Muscle of leg (tissue), 11 donors: ENCODE measurements around the gene POM121L2. TPM values are rescaled to one million over a fixed set of nuclear protein-coding genes. Genes with fewer than 3 reads are reported as not detected.
"Not testable (repeated sequence)": the region's sequence is repeated elsewhere in the genome, so short reads cannot be mapped to it uniquely, and the experiment has no call there.

ENCODE experiments used
- DNase-seq: peaks from one replicate; pipeline ENCODE4 v3.0.0; 2013
- H3K27ac ChIP-seq: one replicate; pipeline ENCODE4 v1.5.1; 2013; ENCODE audit warnings: mild to moderate bottlenecking, low read length, control low read depth
- H3K27me3 ChIP-seq: one replicate; pipeline ENCODE4 v1.6.1; 2013; ENCODE audit warnings: low read length; ENCODE audit not compliant: control insufficient read depth, insufficient read depth
- H3K36me3 ChIP-seq: one replicate; pipeline ENCODE4 v1.6.1; 2013; ENCODE audit warnings: low read length; ENCODE audit not compliant: control insufficient read depth, insufficient read depth
- H3K4me1 ChIP-seq: one replicate; pipeline ENCODE4 v1.6.1; 2013; ENCODE audit warnings: low read length; ENCODE audit not compliant: control insufficient read depth, insufficient read depth
- H3K4me3 ChIP-seq: one replicate; pipeline ENCODE4 v1.5.1; 2013; ENCODE audit warnings: low read length, control low read depth
- H3K9me3 ChIP-seq: replicated peaks from 2 replicates; pipeline ENCODE4 v1.6.1; 2013; ENCODE audit warnings: low read depth, low read length; ENCODE audit not compliant: control insufficient read depth
- WGBS: methylation state at CpG from one replicate; pipeline ENCODE4 v1.1.5; 2013; ENCODE audit warnings: missing lambda C conversion rate; ENCODE audit not compliant: insufficient coverage; 5-methylcytosine and 5-hydroxymethylcytosine counted together
- polyA plus RNA-seq, 8 donors: library from polyadenylated mRNA; unstranded; fragments of 120-200 nt; gene quantifications; one replicate each; pipeline versions ENCODE4 v1.2.1 to v1.2.3, GENCODE V29; 2013; ENCODE audit warnings: inconsistent platforms in 1 of 8, low replicate concordance in 1 of 8; ENCODE audit not compliant: insufficient read length in 8 of 8, insufficient read depth in 1 of 8
- total RNA-seq: library from RNA; stranded (reverse); fragments of 120-200 nt; gene quantifications from one replicate; pipeline ENCODE4 v1.2.4, GENCODE V29; 2013

The POM121L2 gene
- total and polyA plus RNA-seq, 9 donors: not detected

DNA sequence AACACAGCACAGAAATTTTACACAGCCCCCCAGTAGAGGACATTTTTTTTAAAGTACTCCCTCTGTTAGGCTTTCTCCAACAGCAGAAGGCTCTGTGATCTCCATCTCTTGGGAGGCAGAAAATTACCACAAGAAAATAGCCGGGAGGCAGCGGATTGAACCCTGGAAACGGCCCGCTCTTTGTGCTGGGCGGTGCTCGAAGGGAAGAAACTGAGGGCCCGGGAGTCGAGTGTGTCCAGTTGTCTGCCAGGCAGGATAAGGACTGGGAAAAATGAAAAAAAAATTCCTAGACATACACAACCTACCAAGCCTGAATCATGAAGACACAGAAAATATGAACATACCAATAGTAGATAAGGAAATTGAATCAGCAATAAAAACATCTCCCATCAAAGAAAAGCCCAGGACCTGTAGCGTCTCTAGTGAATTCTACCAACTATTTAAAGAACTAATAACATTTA, 31.5 kb downstream of the POM121L2 start:
- H3K36me3 ChIP-seq: no peaks in the 10 kb centered on the region
- H3K9me3 ChIP-seq: no peaks in the 10 kb centered on the region
- H3K27me3 ChIP-seq: peaks cover 69% of the 10 kb centered on the region
- no peak for DNase-seq
- WGBS: 3% methylated on average over 5 of the region's 9 CpGs
- no peak overlapping the region for H3K4me3 ChIP-seq
- no peak overlapping the region for H3K27ac ChIP-seq
- peaks cover 6% of the 10 kb centered on the region for H3K4me1 ChIP-seq

DNA sequence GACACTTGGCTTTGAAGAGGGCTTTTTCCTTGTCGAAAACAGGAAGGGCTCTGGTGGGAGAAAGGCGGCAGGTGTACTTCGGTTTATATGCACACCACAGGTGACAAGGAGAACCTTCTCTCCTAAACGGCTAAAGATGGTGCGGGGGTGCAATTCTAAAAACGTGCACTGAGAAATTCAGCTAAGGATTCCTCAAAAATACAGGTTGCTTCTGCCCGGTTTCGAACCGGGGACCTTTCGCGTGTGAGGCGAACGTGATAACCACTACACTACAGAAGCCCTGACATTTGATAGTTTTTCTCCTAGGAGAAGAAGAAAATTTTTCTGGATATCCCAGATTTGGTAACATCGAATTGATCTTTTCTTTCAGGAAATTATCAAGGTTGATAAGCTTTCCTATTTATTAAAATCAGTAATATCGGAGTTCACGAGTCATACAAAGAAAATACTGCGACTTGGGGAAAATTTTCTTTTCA, 32.0 kb downstream of the POM121L2 start:
- no peak overlapping the region for H3K4me3 ChIP-seq
- no peaks in the 10 kb centered on the region for H3K36me3 ChIP-seq
- H3K4me1 ChIP-seq: peaks cover 6% of the 10 kb centered on the region
- no peak overlapping the region for H3K27ac ChIP-seq
- DNase-seq: peak; percentile 37
- H3K9me3 ChIP-seq: no peaks in the 10 kb centered on the region
- 20% methylated on average over 1 of the region's 17 CpGs for WGBS
- H3K27me3 ChIP-seq: peaks cover 68% of the 10 kb centered on the region

DNA sequence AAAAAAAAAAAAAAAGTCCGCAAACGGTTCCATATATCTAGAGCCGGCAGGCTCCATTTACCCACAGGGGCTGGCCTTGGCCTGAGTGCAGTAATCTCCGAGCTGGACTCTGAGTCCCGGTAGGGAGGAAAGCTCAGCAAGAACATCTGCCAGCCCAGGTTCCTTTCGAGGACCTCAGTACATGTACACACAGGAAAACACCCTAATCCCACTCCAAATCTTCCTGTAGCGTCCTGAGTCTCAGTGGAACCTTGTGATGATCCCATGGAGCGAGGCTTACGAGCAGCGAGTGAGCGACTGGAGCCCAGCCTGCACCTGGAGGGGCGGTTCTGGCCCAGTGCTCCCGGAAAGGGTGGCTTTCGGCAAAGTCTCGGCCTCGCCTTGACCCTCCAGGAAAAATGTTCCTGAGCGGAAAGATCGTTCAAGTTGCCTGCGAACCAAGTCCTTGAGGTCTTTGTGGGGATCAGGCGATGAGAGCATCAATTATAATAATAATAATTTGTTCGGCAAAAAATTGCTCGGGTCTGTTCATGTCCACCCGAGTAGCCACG, 32.5 kb downstream of the POM121L2 start:
- Histone ChIP-seq H3K27me3 (peaks cover 70% of the 10 kb centered on the region), H3K4me1 (peaks cover 6% of the 10 kb centered on the region), H3K27ac (no peak overlapping the region), H3K9me3 (no peaks in the 10 kb centered on the region), H3K4me3 (no peak overlapping the region), H3K36me3 (no peaks in the 10 kb centered on the region)
- no peak for DNase-seq
- 2% methylated on average over 17 of the region's 24 CpGs for WGBS

DNA sequence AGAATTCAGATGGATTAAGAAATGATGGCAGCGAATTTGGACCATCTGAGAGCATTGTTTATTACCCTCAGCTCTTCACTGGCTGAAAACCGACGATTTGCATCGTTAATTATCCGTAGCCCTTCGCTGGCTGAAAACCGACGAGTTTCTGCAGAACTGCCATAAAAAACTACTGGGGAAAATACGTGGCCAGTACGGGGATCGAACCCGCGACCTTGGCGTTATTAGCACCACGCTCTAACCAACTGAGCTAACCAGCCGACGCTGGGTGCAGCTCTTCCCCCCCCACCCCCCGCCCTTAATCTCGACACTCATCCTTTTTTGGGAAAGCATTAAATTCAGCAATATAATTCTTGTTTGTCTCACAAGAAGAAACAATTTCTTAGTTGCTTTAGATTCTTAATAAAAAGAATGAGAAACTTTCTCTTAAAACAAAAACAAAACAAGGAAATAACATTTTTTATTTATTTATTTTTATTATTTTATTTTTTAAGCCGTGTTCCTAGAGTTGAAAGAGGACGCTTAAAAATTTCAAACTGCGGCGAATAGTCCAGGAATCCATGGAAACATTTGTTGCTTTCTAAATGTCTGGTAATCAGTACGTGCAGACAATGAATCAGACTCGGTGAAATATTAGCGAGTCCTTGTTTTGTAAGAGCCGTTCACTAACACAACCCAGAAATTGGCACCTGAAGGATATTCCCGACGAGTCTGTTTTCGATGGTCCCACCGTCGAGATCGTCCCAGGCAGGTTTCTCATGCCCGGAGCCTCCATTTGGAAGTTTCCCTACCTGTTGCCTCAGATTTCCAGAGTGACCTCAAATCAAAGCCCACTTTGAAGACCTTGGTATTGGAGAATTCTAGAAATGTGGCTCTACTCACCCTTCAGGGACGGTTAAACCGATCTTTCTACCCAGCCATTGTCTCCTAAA, 36.8 kb downstream of the POM121L2 start:
- Histone ChIP-seq H3K36me3 (no peaks in the 10 kb centered on the region), H3K4me3 (no peak overlapping the region), H3K27ac (no peak overlapping the region), H3K4me1 (peaks cover 6% of the 10 kb centered on the region), H3K9me3 (no peaks in the 10 kb centered on the region), H3K27me3 (peaks cover 58% of the 10 kb centered on the region)
- 15% methylated on average over 22 of the region's 36 CpGs for WGBS
- DNase-seq: no peak

DNA sequence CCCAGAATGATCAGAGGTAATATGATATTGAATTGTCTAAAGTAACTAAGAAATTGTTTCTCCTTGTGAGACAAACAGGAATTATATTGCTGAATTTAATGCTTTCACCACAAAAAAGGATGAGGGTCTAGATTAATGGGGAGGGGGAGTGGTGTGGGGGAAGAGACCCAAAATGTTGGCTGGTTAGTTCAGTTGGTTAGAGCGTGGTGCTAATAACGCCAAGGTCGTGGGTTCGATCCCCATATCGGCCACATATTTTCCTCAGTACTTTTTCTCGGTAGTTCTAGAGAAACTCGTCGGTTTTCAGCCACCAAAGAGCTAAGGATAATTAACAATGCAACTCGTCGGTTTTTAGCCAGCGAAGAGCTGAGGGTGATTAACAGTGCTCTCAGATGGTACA, 38.3 kb downstream of the POM121L2 start:
- Histone ChIP-seq H3K27ac (no peak overlapping the region), H3K27me3 (peaks cover 50% of the 10 kb centered on the region), H3K4me1 (no peaks in the 10 kb centered on the region), H3K36me3 (no peaks in the 10 kb centered on the region), H3K9me3 (no peaks in the 10 kb centered on the region), H3K4me3 (no peak overlapping the region)
- WGBS: 62% methylated on average over 9 of the region's 11 CpGs
- no peak for DNase-seq

DNA sequence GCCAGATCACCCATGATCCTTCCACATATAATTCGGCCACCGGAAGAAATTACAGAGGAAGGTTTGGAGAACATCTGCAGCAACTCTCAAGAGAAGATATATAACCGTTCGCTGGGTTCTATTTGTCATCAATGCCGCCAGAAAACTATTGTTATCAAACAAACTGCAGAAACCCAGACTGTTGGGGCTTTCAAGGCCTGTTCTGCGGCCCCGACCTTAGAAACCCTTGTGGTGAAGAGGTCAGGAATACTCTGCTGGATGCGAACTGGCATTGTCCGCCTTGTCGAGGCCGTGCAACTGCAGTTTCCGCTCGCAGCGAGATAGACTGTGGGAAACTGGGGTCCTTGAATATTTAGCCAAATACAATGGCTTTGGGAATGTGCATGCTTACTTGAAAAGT, 43.3 kb downstream of the POM121L2 start:
- Histone ChIP-seq H3K27me3 (peaks cover 45% of the 10 kb centered on the region), H3K9me3 (no peaks in the 10 kb centered on the region), H3K4me3 (no peak overlapping the region), H3K27ac (no peak overlapping the region), H3K36me3 (no peaks in the 10 kb centered on the region), H3K4me1 (no peaks in the 10 kb centered on the region)
- 77% methylated on average over 9 of the region's 14 CpGs for WGBS
- no peak for DNase-seq

DNA sequence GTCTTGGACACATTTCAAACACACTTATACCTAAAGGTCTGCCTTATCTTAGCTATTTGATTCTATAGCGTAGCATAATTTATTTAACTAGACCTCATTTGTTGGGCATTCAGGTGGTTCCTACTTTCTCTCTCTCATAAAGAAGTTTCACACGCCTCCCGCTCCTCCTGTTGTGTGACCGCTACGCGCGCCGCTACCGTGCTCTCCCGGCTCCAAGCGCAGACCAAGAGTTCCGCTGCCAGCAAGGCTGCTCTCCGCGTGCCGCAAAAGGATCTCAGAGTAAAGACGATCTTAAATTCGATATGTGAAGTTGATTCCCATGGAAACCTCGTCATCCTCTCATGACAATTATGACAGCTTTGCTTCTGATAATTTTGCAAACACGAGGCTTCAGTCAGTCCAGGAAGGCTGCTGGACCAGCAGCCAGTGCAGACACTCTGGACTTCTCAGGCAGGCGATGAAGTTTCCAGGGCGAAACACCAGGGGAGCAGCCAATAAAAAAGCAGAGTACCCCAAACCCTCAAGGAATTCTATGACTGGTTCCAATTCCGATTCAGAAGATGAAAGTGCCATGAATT, 44.1 kb downstream of the POM121L2 start:
- Histone ChIP-seq H3K4me3 (no peak overlapping the region), H3K36me3 (no peaks in the 10 kb centered on the region), H3K27ac (no peak overlapping the region), H3K4me1 (no peaks in the 10 kb centered on the region), H3K9me3 (no peaks in the 10 kb centered on the region), H3K27me3 (peaks cover 43% of the 10 kb centered on the region)
- no peak for DNase-seq
- 3% methylated on average over 16 of the region's 22 CpGs for WGBS

DNA sequence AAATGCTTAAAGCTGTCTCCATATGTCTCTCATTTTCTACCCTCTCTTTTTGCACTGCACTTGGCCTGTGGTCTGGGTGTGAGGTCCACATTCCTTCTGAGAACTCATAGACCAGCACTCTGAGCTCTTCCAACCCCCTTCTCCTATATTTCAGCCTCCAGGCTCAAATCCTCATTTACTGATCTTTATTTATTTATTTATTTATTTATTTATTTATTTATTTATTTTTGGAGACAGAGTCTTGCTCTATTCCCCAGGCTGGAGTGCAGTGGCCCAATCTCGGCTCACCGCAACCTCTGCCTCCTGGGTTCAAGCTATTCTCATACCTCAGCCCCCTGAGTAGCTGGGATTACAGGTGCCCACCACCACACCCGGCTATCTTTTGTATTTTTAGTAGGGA, 45.1 kb downstream of the POM121L2 start:
- DNase-seq, H3K4me1 ChIP-seq, H3K36me3 ChIP-seq, H3K27ac ChIP-seq, H3K4me3 ChIP-seq, H3K9me3 ChIP-seq: not testable (repeated sequence)
- no CpG with 5 or more reads among the region's 3 CpGs for WGBS
- peaks cover 44% of the 10 kb centered on the region for H3K27me3 ChIP-seq

DNA sequence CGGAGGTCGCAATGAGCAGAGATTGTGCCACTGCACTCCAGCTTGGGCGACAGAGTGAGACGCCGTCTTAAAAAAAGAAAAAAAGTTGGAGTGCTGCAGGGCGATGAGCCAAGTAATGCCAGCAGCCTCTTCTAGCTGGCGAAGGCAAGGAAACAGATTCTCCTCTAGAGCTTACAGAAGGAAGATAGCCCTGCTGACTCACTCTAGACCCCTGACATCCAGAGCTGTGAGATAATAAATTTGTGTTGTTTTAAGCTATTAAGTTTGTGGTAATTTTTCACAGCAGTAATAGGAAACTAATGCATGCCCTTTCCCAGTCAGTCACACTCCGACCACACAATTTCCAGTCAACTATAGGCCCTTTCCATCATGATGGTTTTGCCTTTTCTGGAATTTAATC, 48.2 kb downstream of the POM121L2 start:
- Histone ChIP-seq H3K27me3 (peaks cover 66% of the 10 kb centered on the region), H3K36me3 (no peaks in the 10 kb centered on the region), H3K9me3 (no peaks in the 10 kb centered on the region), H3K4me3 (no peak overlapping the region), H3K27ac (no peak overlapping the region), H3K4me1 (no peaks in the 10 kb centered on the region)
- no peak for DNase-seq
- 77% methylated on average over 7 of the region's 8 CpGs for WGBS

DNA sequence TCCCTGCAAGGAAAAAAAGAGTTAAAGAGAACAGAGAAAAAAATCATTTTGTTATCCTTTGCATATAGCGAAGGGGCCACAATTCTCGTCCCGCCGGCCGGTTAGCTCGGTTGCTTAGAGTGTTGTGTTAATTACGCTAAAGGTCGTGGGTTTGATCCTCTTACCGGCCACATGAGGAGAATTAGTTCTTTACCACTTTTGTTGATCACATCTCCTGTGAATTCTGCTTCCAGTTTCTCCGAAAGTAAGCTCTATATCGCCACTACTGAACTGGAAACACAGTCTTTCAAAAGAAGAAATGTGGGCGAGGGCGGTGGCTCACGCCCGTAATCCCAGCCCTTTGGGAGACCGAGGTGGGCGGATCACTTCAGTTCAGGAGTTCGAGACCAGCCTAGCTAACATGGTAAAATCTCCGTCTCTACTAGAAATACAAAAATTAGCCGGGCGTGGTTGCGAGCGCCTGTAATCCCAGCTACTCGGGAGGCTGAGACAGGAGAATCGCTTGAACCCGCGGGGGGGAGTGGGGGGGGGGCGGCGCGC, 51.2 kb downstream of the POM121L2 start:
- no peak overlapping the region for H3K4me3 ChIP-seq
- H3K9me3 ChIP-seq: no peaks in the 10 kb centered on the region
- peaks cover 59% of the 10 kb centered on the region for H3K27me3 ChIP-seq
- no peak overlapping the region for H3K27ac ChIP-seq
- no peaks in the 10 kb centered on the region for H3K36me3 ChIP-seq
- no peaks in the 10 kb centered on the region for H3K4me1 ChIP-seq
- WGBS: 0% methylated on average over 5 of the region's 30 CpGs
- DNase-seq: no peak
